ENCODE results near the gene LMAN2L. TPM values are rescaled to one million over a fixed set of nuclear protein-coding genes. Genes with fewer than 3 reads are reported as not detected.
A peak's percentile ranks its signal among the peaks of the same experiment; 100 is the strongest.

LMAN2L gene
- polyA plus RNA-seq, 1 experiment, result 29.6 TPM

DNA sequence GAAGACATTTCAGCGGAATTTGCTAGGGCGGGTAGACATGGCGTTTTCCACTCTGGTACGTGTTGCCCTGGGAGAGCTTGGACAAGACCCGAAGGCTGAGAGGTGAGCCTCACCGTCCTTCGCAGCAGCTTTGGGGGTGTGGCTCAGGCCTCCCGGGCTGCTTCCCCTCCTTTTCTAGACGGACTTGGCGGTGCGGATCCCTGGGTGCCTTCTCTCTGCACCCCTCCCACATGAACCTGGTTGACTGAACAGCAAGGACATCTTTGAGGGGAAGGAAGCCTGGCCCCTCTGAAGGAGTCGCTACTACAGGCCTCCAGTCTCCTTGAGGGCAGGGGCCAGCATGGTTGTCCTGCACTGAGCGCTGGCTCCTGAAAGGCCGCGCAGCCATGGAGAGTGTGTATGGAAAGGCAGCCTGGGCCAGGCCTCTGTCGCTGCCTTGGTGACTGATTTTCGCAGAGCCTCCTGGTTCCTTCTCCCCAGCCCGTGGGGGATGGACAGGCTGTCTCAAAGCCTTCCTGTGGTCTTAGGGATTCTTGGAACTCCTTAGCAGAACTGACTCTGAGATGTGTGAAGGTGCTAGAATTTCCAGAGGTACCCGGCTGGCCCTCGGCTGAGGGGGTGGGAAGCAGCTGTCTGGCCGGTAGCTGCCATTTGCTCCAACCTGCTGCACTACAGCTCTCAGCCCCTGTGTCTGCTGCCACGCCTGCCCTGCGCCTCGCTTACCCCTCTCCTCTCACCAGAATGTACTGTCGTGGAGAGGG is 30.8 kb upstream of the LMAN2L start:
- CTCF ChIA-PET, result interaction anchor here (1.4 kb wide), 1 partner anchor 9 kb away, joined by 6 read pairs; no protein-coding TSS in a partner anchor
- no peaks in the 10 kb centered on the region for H3K27me3 ChIP-seq (ENCODE audit: control insufficient read depth, insufficient read depth, low read length)
- TF ChIP-seq, protein P1, sequence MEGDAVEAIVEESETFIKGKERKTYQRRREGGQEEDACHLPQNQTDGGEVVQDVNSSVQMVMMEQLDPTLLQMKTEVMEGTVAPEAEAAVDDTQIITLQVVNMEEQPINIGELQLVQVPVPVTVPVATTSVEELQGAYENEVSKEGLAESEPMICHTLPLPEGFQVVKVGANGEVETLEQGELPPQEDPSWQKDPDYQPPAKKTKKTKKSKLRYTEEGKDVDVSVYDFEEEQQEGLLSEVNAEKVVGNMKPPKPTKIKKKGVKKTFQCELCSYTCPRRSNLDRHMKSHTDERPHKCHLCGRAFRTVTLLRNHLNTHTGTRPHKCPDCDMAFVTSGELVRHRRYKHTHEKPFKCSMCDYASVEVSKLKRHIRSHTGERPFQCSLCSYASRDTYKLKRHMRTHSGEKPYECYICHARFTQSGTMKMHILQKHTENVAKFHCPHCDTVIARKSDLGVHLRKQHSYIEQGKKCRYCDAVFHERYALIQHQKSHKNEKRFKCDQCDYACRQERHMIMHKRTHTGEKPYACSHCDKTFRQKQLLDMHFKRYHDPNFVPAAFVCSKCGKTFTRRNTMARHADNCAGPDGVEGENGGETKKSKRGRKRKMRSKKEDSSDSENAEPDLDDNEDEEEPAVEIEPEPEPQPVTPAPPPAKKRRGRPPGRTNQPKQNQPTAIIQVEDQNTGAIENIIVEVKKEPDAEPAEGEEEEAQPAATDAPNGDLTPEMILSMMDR (IDR thresholded peaks at IDR 0.05; ENCODE audit: insufficient read depth, low read depth, low read length), result no peak

DNA sequence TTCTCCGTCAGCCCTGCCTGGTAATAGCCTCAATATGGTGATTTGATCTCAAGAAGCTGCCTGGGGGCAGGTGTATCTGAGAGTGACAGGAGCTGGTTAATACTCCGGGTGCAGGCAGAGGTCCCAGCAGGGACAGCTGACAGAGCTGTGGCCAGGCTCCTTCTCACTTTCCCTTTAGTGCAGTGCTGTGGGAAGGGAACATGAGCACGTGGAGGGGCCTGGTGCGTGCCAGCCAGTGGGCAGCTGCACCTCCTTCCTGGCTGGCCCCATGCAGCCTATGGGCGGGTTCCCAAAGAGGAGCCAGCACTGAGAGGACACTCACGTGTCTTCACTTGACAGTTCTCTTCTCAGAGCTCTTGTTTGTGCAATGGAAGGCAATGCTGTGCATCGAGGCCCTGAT is 29.9 kb upstream of the LMAN2L start:
- ChIA-PET CTCF (no interaction called here), POLR2A (no interaction called here)
- no peaks in the 10 kb centered on the region for H3K27me3 ChIP-seq (ENCODE audit: control insufficient read depth, insufficient read depth, low read length)
- no peak for DNase-seq (ENCODE audit: low read depth)
- peaks cover 2% of the 10 kb centered on the region for H3K36me3 ChIP-seq (ENCODE audit: control insufficient read depth, insufficient read depth, low read length)
- TF ChIP-seq, protein P1 (IDR thresholded peaks at IDR 0.05; ENCODE audit: insufficient read depth, low read depth, low read length), result no peak
- no peak overlapping the region for H3K4me3 ChIP-seq (ENCODE audit: low read depth, low read length)

More for the DNA sequence above, 30.8 kb upstream of the LMAN2L start:
- POLR2A ChIA-PET, result no interaction called here
- Histone ChIP-seq H3K36me3 (ENCODE audit: control insufficient read depth, insufficient read depth, low read length) (peaks cover 2% of the 10 kb centered on the region), H3K4me3 (ENCODE audit: low read depth, low read length) (no peak overlapping the region)
- no peak for DNase-seq (ENCODE audit: low read depth)

DNA sequence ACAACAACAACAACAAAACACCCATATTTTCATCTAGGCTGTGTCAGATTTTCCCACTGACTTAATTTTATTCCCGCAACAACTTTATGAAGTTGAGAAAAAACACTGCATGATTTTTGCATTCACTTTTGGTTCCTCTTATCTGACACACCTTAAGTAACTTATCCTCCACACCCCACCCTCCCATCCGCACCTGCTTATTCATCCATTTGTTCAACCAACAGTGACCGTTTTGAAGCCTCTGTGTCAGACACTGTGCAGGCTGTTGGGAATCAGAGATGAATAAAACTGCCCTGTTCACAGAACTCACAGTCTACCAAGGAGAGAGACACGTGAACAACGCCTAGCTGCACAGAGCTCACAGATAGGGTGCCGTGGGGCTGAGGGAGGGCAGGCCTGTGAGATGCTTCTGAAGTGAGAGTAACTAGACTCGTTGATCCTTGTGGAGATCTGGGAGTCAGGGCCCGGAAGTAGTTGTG is 28.3 kb upstream of the LMAN2L start:
- POLR2A ChIA-PET, result no interaction called here
- DNase-seq (ENCODE audit: low read depth), result no peak
- Histone ChIP-seq H3K27me3 (ENCODE audit: control insufficient read depth, insufficient read depth, low read length) (no peaks in the 10 kb centered on the region), H3K36me3 (ENCODE audit: control insufficient read depth, insufficient read depth, low read length) (peaks cover 2% of the 10 kb centered on the region), H3K4me3 (ENCODE audit: low read depth, low read length) (no peak overlapping the region)
- TF ChIP-seq, protein P1 (IDR thresholded peaks at IDR 0.05; ENCODE audit: insufficient read depth, low read depth, low read length), result no peak
- CTCF ChIA-PET, result interaction anchor here (0.6 to 1.9 kb wide), 5 partner anchors 13 to 130 kb away, joined by 3 to 4 read pairs (median 3); partner anchors contain the start of gene ANKRD39

DNA sequence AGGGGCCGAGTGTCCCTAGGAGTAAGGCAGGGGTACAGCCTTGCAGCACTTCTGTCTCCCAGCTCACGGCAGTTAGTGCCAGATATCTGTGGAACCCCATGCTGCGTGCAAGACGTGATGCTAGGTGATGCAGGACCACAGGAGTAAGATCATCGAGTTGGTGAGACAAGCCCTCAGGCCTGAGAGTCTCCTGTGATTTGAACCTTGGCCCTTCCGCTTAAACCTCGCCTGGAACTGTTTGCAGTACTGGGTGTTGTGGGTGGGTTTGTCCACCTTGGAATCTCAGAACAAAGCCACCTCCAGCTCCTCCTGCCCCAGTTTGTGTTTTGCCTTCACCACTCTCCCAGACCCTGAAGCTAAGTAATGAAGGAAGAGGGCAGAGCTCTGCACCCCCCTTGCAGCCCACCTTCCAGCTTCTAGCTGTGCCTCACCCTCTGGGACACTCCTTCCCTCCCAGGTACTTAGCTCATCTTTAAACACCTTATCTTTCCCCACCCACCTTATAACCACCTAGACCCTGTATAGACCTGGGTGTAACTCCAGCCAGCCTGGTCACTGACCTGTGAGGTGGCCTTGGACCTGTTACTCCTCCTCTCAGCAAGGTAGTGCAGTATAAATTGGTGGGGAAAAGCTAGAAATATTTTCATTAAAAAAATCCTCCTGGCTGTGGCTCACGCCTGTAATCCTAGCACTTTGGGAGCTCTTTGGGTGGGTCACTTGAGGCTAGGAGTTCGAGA is 27.4 kb upstream of the LMAN2L start:
- H3K4me3 ChIP-seq (ENCODE audit: low read depth, low read length), result no peak overlapping the region
- TF ChIP-seq, protein P1 (IDR thresholded peaks at IDR 0.05; ENCODE audit: insufficient read depth, low read depth, low read length), result no peak
- CTCF ChIA-PET, result interaction anchor here (0.5 to 1.9 kb wide), 4 partner anchors 33 to 213 kb away, joined by 3 to 4 read pairs (median 4); partner anchors contain the start of gene ANKRD39
- DNase-seq (ENCODE audit: low read depth), result no peak
- H3K27me3 ChIP-seq (ENCODE audit: control insufficient read depth, insufficient read depth, low read length), result no peaks in the 10 kb centered on the region
- peaks cover 2% of the 10 kb centered on the region for H3K36me3 ChIP-seq (ENCODE audit: control insufficient read depth, insufficient read depth, low read length)
- POLR2A ChIA-PET, result no interaction called here

DNA sequence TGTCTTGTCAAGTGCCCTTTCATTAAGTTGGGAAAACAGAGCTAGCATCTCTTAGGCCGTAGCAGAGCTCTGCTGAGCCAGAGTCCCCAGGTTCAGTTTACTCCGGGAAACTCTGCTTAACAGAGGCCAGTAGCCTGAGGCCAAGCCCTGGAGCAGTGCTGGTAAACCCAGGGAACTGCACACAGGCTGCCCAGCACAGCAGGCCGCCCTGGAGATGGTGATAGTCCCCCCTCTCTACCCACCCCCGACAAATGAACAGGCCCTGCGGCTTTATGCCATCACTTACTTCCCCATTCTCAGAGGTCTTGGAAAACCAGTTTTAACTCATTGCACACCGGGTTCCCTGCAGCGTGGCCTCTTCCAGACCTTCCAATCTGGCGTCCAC is 24.4 kb upstream of the LMAN2L start:
- Histone ChIP-seq H3K36me3 (ENCODE audit: control insufficient read depth, insufficient read depth, low read length) (peaks cover 2% of the 10 kb centered on the region; the same call in 1 of the 2 replicates), H3K4me3 (ENCODE audit: low read depth, low read length) (peak overlapping the region; percentile 28; the same call in 1 of the 2 replicates), H3K27me3 (ENCODE audit: control insufficient read depth, insufficient read depth, low read length) (no peaks in the 10 kb centered on the region)
- no peak for DNase-seq (ENCODE audit: low read depth)
- ChIA-PET CTCF (interaction anchor here (0.6 to 2.6 kb wide), 7 partner anchors 10 to 357 kb away, joined by 3 to 13 read pairs (median 5); no protein-coding TSS in a partner anchor), POLR2A (no interaction called here)
- TF ChIP-seq, protein P1 (IDR thresholded peaks at IDR 0.05; ENCODE audit: insufficient read depth, low read depth, low read length), result no peak

Data from BJ (cell line).